GM18520 (cell line): ENCODE results near the gene MEAF6.
"Not testable (repeated sequence)": the region's sequence is repeated elsewhere in the genome, so short reads cannot be mapped to it uniquely, and the experiment has no call there.

Source experiments
- ATAC-seq: cut with Tn5 transposase; IDR thresholded peaks from one replicate; pipeline ENCODE4 v1.9.1; 2021; ENCODE audit not compliant: unreplicated experiment

Gene MEAF6

GRCh38 chr1:37514350-37515184 lies at the start of gene MEAF6:
Gene MEAF6, minus strand, starts transcription at chr1:37514766. Its CDS starts 20 bp downstream, at chr1:37514746.
- ATAC-seq: peak; percentile 74

- no peak for ATAC-seq
Observed at GRCh38 chr1:37562984-37563383, 48.4 kb upstream of the MEAF6 start.

GRCh38 chr1:37561133-37562132 lies 46.9 kb upstream of the MEAF6 start:
- ATAC-seq: no peak

GRCh38 chr1:37560401-37561132 lies 46.0 kb upstream of the MEAF6 start:
- no peak for ATAC-seq

- not testable (repeated sequence) for ATAC-seq
Observed at GRCh38 chr1:37559957-37560379, 45.4 kb upstream of the MEAF6 start.

- no peak for ATAC-seq
Observed at GRCh38 chr1:37559080-37559479, 44.5 kb upstream of the MEAF6 start.

GRCh38 chr1:37558411-37558810 lies 43.8 kb upstream of the MEAF6 start:
- no peak for ATAC-seq

GRCh38 chr1:37557402-37557801 lies 42.8 kb upstream of the MEAF6 start:
- no peak for ATAC-seq

- no peak for ATAC-seq
Observed at GRCh38 chr1:37556712-37557196, 42.2 kb upstream of the MEAF6 start, which contains the start of gene DNALI1. Gene DNALI1, plus strand, starts transcription at chr1:37556940. Its CDS starts 55 bp downstream, at chr1:37556995.

- peak; percentile 61 for ATAC-seq
Observed at GRCh38 chr1:37553927-37554808, 39.6 kb upstream of the MEAF6 start, which contains the start of gene SNIP1. Gene SNIP1, minus strand, starts transcription at chr1:37554293. Its CDS starts 64 bp downstream, at chr1:37554229.

- ATAC-seq: no peak
Observed at GRCh38 chr1:37553598-37553926, 39.0 kb upstream of the MEAF6 start.

GRCh38 chr1:37549341-37549740 lies 34.8 kb upstream of the MEAF6 start:
- ATAC-seq: no peak

- no peak for ATAC-seq
Observed at GRCh38 chr1:37545019-37545418, 30.5 kb upstream of the MEAF6 start.

GRCh38 chr1:37544530-37544929 lies 30.0 kb upstream of the MEAF6 start:
- ATAC-seq: no peak

- ATAC-seq: no peak
Observed at GRCh38 chr1:37540036-37540785, 25.6 kb upstream of the MEAF6 start.

- ATAC-seq: not testable (repeated sequence)
Observed at GRCh38 chr1:37539154-37539553, 24.6 kb upstream of the MEAF6 start.

GRCh38 chr1:37537378-37537777 lies 22.8 kb upstream of the MEAF6 start:
- no peak for ATAC-seq

GRCh38 chr1:37533317-37534093 lies 18.9 kb upstream of the MEAF6 start:
- ATAC-seq: no peak
